B cell (primary cell): Measurements from ENCODE around the gene TPST1. TPM values are rescaled to one million over a fixed set of nuclear protein-coding genes. Genes with fewer than 3 reads are reported as not detected.

Experiments used
- ATAC-seq: fragments of 200-7000 bp; cut with Tn5 transposase; one replicate; pipeline ENCODE4 v1.10.0; 2021; ENCODE audit warnings: low read depth, mild to moderate bottlenecking, moderate number of reproducible peaks, moderate library complexity
- CTCF ChIA-PET: fragments of 350-600 bp; sonication (Branson Sonifier 250); formaldehyde crosslinking; loops from one replicate; lab custom pipeline; 2021; ENCODE audit warnings: antibody characterized with exemption, inconsistent platforms; lab: Charles Lee
- POLR2A ChIA-PET: fragments of 350-600 bp; sonication (Branson Sonifier 250); formaldehyde crosslinking; loops from one replicate; lab custom pipeline; 2021; ENCODE audit warnings: antibody characterized with exemption; lab: Charles Lee
- DNase-seq: peaks from one replicate; pipeline ENCODE4 v3.0.0; 2013
- H2AFZ ChIP-seq: 2 replicates; pipeline ENCODE4 v1.6.1; 2012; ENCODE audit warnings: mild to moderate bottlenecking, low read depth, low read length; ENCODE audit not compliant: insufficient read depth, poor library complexity, severe bottlenecking
- H3K27ac ChIP-seq, 2 donors: 1 replicate in 1 of 2; 2 replicates in 1 of 2; pipeline ENCODE4 v1.5.1; 2012 to 2013; ENCODE audit warnings: low read length in 2 of 2, mild to moderate bottlenecking in 2 of 2, moderate library complexity in 1 of 2
- H3K27me3 ChIP-seq, 4 experiments: fragments of 200-600 bp in 1 of 4; sonication (generic) in 1 of 4; replicated peaks in 1 of 4; 1 replicate in 2 of 4; 2 replicates in 2 of 4; pipeline versions ENCODE4 v1.6.1 to v1.7.0; 2013 to 2016; ENCODE audit warnings: low read length in 3 of 4, mild to moderate bottlenecking in 2 of 4, mixed read lengths in 1 of 4, moderate library complexity in 1 of 4; ENCODE audit not compliant: insufficient read depth in 4 of 4, control insufficient read depth in 3 of 4; ENCODE audit errors: control extremely low read depth in 1 of 4
- H3K36me3 ChIP-seq, 2 experiments: replicated peaks in 1 of 2; 1 replicate in 1 of 2; 2 replicates in 1 of 2; pipeline versions ENCODE4 v1.6.1 to v1.7.1; 2013; ENCODE audit warnings: low read length in 1 of 2; ENCODE audit not compliant: insufficient read depth in 2 of 2, control insufficient read depth in 1 of 2; ENCODE audit errors: control extremely low read depth in 1 of 2, extremely low read depth in 1 of 2
- H3K4me1 ChIP-seq, 2 donors: fragments of 200-600 bp in 1 of 2; sonication (generic) in 1 of 2; 1 replicate in 1 of 2; 2 replicates in 1 of 2; pipeline versions ENCODE4 v1.5.1 to v1.6.1; 2013 to 2017; ENCODE audit warnings: low read length in 2 of 2; ENCODE audit not compliant: control insufficient read depth in 2 of 2, insufficient read depth in 2 of 2
- H3K4me2 ChIP-seq: replicated peaks from 2 replicates; pipeline ENCODE3; 2012; ENCODE audit warnings: mild to moderate bottlenecking, low read depth, low read length; ENCODE audit not compliant: poor library complexity, severe bottlenecking
- H3K4me3 ChIP-seq, 5 experiments: fragments of 200-600 bp in 1 of 5; sonication (generic) in 1 of 5; 1 replicate in 3 of 5; 2 replicates in 2 of 5; pipeline versions ENCODE4 v1.5.1 to v1.7.0; 2011 to 2016; ENCODE audit warnings: low read length in 4 of 5, mild to moderate bottlenecking in 4 of 5, low read depth in 2 of 5, control low read depth in 1 of 5, moderate library complexity in 1 of 5; ENCODE audit not compliant: insufficient read depth in 1 of 5; ENCODE audit errors: control extremely low read depth in 1 of 5, extremely low read depth in 1 of 5
- H3K79me2 ChIP-seq: fragments of 200-600 bp; sonication (generic); one replicate; pipeline ENCODE4 v1.6.0; 2016; ENCODE audit warnings: low read length; ENCODE audit not compliant: control insufficient read depth, insufficient read depth
- H3K9ac ChIP-seq: fragments of 200-600 bp; sonication (generic); 2 replicates; pipeline ENCODE4 v1.6.1; 2017; ENCODE audit warnings: mild to moderate bottlenecking, low read length, moderate library complexity
- H3K9me3 ChIP-seq, 3 donors: one replicate each; pipeline versions ENCODE4 v1.6.1 to v1.7.1; 2013; ENCODE audit warnings: low read length in 2 of 3; ENCODE audit not compliant: control insufficient read depth in 2 of 3, insufficient read depth in 1 of 3; ENCODE audit errors: control extremely low read depth in 1 of 3
- H4K20me1 ChIP-seq: 2 replicates; pipeline ENCODE4 v1.6.0; 2012; ENCODE audit warnings: mild to moderate bottlenecking, low read length; ENCODE audit not compliant: insufficient read depth, control insufficient read depth, poor library complexity, severe bottlenecking
- H3K27ac Mint-ChIP-seq: one replicate; pipeline ENCODE4 v1.8.0; 2021; ENCODE audit warnings: mixed read lengths
- H3K27me3 Mint-ChIP-seq: one replicate; pipeline ENCODE4 v1.8.0; 2021; ENCODE audit warnings: mixed read lengths
- H3K4me1 Mint-ChIP-seq: one replicate; pipeline ENCODE4 v1.8.0; 2021; ENCODE audit warnings: mixed read lengths
- H3K4me3 Mint-ChIP-seq: one replicate; pipeline ENCODE4 v1.8.0; 2021; ENCODE audit warnings: mixed read lengths
- H3K9me3 Mint-ChIP-seq: one replicate; pipeline ENCODE4 v1.8.0; 2022; ENCODE audit warnings: mixed read lengths; ENCODE audit not compliant: insufficient read depth
- CTCF ChIP-seq: fragments of 200-600 bp; IDR thresholded peaks from one replicate; pipeline ENCODE4 v1.8.0; 2022; ENCODE audit warnings: antibody characterized with exemption, mild to moderate bottlenecking
- EZH2 ChIP-seq: IDR thresholded peaks from 2 replicates; pipeline ENCODE4 v1.6.1; 2012; ENCODE audit warnings: borderline replicate concordance, low read depth, mild to moderate bottlenecking, moderate library complexity, low read length; ENCODE audit not compliant: insufficient read depth, poor library complexity, severe bottlenecking
- WGBS: methylation state at CpG from one replicate; pipeline ENCODE4 v1.1.5; 2013; ENCODE audit warnings: missing lambda C conversion rate; ENCODE audit not compliant: insufficient coverage; 5-methylcytosine and 5-hydroxymethylcytosine counted together
- intact Hi-C: fragments of 100-400 bp; cut with micrococcal nuclease; formaldehyde crosslinking; loops from one replicate; pipeline ENCODE4 v1.10.0; 2022
- polyA plus RNA-seq: library from polyadenylated mRNA; depleted of rRNA; stranded (reverse); fragments of >200 nt; gene quantifications from 2 replicates; pipeline ENCODE4 v1.2.3, GENCODE V29; 2012
- total RNA-seq, 2 donors: library from RNA; stranded (reverse); fragments of 120-200 nt in 1 of 2; gene quantifications; 1 replicate in 1 of 2; 2 replicates in 1 of 2; pipeline versions ENCODE4 v1.2.3 to v1.2.4, GENCODE V29; 2013 to 2022

The TPST1 gene
- total and polyA plus RNA-seq, 2 donors (not counting 1 experiment from before 2014, with no cell fraction given), result 13.0 to 17.0 TPM

DNA sequence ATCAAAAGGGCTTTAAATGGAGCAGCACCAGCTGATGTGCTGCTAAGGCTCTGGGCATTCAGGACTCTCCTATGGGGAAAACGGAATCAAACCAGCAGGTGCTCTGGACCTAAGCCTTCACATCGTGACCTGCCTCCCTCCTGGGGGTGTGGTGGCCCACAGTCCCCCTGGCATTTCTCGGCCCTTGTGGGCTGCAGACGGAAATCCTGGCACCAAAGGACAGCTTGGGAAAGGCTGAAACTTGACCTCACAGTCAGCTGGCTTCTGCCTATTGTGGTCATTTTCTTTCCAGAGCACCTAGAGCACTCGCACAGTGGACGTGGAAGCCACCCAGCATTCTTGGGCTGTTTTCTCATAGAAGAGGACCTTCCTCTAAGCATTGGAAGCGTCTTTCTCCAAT lies 74.8 kb downstream of the TPST1 start:
- Histone ChIP-seq H3K4me2 (no peak overlapping the region), H3K9ac (no peak overlapping the region), H4K20me1 (peaks cover 4% of the 10 kb centered on the region), H2AFZ (no peak overlapping the region), H3K27me3 (no peaks in the 10 kb centered on the region), H3K9me3 (no peaks in the 10 kb centered on the region), H3K79me2 (peaks cover 14% of the 10 kb centered on the region), H3K36me3 (no peaks in the 10 kb centered on the region), H3K4me1 (no peaks in the 10 kb centered on the region), H3K27ac (no peak overlapping the region), H3K4me3 (no peak overlapping the region)
- Mint-ChIP-seq H3K9me3 (no peaks in the 10 kb centered on the region), H3K4me1 (peaks cover 9% of the 10 kb centered on the region), H3K27me3 (no peaks in the 10 kb centered on the region), H3K4me3 (no peak overlapping the region), H3K27ac (no peak overlapping the region)
- 95% methylated on average over 7 of the region's 7 CpGs for WGBS
- ChIA-PET CTCF (no interaction called here), POLR2A (no interaction called here)
- intact Hi-C loops, result no loop called here
- ATAC-seq (no peak), DNase-seq (no peak)
- TF ChIP-seq CTCF (no peak), EZH2 (no peak)

DNA sequence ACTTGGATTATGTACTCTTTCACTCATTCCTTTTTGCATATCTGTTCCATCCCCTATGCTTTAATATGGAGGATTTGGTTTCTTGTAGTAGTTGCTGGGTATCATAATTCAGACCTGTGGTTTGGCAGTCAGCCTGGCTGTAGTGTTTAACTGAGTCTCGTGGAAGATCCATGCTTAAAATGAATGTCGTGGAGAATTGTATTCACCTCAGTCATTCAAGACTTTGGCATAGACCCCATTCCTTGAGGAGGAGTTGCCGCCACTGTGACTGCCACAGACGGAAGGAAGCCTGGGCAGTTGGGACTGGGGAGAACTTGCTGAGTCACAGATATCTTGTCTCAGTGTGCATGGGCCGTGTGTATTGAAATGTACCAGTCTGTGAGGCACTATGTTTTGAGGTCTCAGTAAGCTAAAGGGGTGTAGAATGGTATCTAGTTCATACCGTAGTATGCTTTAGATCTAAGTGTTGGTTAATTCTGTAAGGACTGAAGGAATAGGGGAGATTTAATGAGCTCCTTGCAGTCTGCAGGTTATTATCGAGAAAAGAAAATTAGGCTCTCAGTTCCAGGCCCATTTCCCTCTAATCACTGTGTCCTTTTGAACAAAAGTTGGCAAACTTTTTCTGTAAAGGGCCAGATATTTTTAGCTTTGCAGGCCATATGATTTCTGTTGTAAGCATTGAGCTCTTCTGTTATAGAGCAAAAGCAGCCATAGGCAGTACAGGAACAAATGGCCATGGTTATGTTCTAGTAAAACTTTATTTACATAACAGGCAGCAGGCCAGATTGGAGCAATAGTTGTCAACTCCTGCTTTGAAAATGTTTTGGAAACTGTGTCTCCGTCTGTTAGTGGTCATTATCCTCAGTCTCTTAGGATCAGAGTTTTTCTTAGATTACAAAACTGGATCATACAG lies 76.8 kb downstream of the TPST1 start:
- Mint-ChIP-seq H3K27ac (no peak overlapping the region), H3K4me1 (peaks cover 9% of the 10 kb centered on the region), H3K27me3 (no peaks in the 10 kb centered on the region), H3K9me3 (no peaks in the 10 kb centered on the region), H3K4me3 (no peak overlapping the region)
- WGBS, result 39% methylated on average over 5 of the region's 8 CpGs
- H3K9ac ChIP-seq, result no peak overlapping the region
- H3K27ac ChIP-seq, result no peak overlapping the region
- ChIA-PET POLR2A (no interaction called here), CTCF (no interaction called here)
- peaks cover 4% of the 10 kb centered on the region for H4K20me1 ChIP-seq
- no peaks in the 10 kb centered on the region for H3K4me1 ChIP-seq
- H3K79me2 ChIP-seq, result peaks cover 12% of the 10 kb centered on the region
- ATAC-seq, result no peak
- H3K36me3 ChIP-seq, result no peaks in the 10 kb centered on the region
- no peaks in the 10 kb centered on the region for H3K27me3 ChIP-seq
- no peak overlapping the region for H2AFZ ChIP-seq
- no peak overlapping the region for H3K4me2 ChIP-seq
- intact Hi-C loops, result no loop called here
- no peak for DNase-seq
- TF ChIP-seq CTCF, result no peak
- TF ChIP-seq EZH2, result no peak
- no peaks in the 10 kb centered on the region for H3K9me3 ChIP-seq
- H3K4me3 ChIP-seq, result no peak overlapping the region
